GM21367 (cell line): Measurements from ENCODE around the gene AAK1.

Source experiments
- ATAC-seq: cut with Tn5 transposase; IDR thresholded peaks from one replicate; pipeline ENCODE4 v1.9.1; 2021; ENCODE audit not compliant: unreplicated experiment

Gene AAK1

GRCh38 chr2:69603146-69603743 lies 40.3 kb downstream of the AAK1 start:
- ATAC-seq, result no peak

- no peak for ATAC-seq
These were observed 42.3 kb downstream of the AAK1 start for GRCh38 chr2:69601179-69601612.

- ATAC-seq, result no peak
These were observed 43.1 kb downstream of the AAK1 start for GRCh38 chr2:69600425-69600824.

GRCh38 chr2:69597843-69598610 lies 45.5 kb downstream of the AAK1 start:
- ATAC-seq, result no peak

- no peak for ATAC-seq
These were observed 46.4 kb downstream of the AAK1 start for GRCh38 chr2:69597105-69597504.

GRCh38 chr2:69594341-69594740 lies 49.2 kb downstream of the AAK1 start:
- no peak for ATAC-seq

GRCh38 chr2:69592511-69592910 lies 51.0 kb downstream of the AAK1 start:
- no peak for ATAC-seq

GRCh38 chr2:69589973-69590652 lies 53.4 kb downstream of the AAK1 start:
- ATAC-seq, result no peak

GRCh38 chr2:69588945-69589344 lies 54.6 kb downstream of the AAK1 start:
- no peak for ATAC-seq

GRCh38 chr2:69588403-69588802 lies 55.1 kb downstream of the AAK1 start:
- no peak for ATAC-seq

GRCh38 chr2:69585855-69586555 lies 57.5 kb downstream of the AAK1 start:
- no peak for ATAC-seq

- ATAC-seq, result no peak
These were observed 59.2 kb downstream of the AAK1 start for GRCh38 chr2:69584127-69584889.

GRCh38 chr2:69583321-69583833 lies 60.2 kb downstream of the AAK1 start:
- no peak for ATAC-seq

GRCh38 chr2:69582582-69583176 lies 60.9 kb downstream of the AAK1 start:
- ATAC-seq, result no peak

GRCh38 chr2:69581774-69582581 lies 61.6 kb downstream of the AAK1 start:
- ATAC-seq, result no peak

GRCh38 chr2:69580486-69580885 lies 63.1 kb downstream of the AAK1 start:
- no peak for ATAC-seq

GRCh38 chr2:69579536-69579935 lies 64.0 kb downstream of the AAK1 start:
- no peak for ATAC-seq

GRCh38 chr2:69578198-69578540 lies 65.4 kb downstream of the AAK1 start:
- no peak for ATAC-seq

- no peak for ATAC-seq
These were observed 65.9 kb downstream of the AAK1 start for GRCh38 chr2:69577467-69578197.
